GM18499 (cell line): ENCODE measurements around the gene PHF12.

ENCODE experiments used
- ATAC-seq: cut with Tn5 transposase; IDR thresholded peaks from one replicate; pipeline ENCODE4 v1.9.1; 2021; ENCODE audit warnings: moderate number of reproducible peaks; ENCODE audit not compliant: insufficient read depth, unreplicated experiment

Gene PHF12

GRCh38 chr17:28956861-28957260 is 5.5 kb upstream of the PHF12 start:
- ATAC-seq, result no peak

DNA sequence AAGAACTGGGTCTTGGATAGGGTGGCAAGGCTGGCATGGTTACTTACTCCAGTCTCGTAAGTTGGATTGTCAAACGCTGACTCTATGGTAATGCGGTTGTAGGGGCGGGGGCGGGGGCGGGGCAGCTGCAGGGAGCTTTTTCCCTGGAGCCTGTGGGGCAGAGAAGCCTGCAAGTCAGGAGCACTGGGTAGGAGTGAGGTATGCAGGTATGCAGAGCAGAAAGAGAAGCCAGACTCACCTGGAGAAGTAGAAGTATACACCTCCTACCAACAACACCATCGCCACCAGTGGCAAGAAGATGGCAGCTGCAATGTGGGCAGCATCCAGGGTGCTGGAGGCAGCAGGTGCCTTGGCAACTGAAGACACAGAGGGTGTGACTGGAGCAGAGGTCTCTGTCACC is 4.8 kb upstream of the PHF12 start:
- no peak for ATAC-seq

GRCh38 chr17:28955408-28955807 is 4.1 kb upstream of the PHF12 start:
- ATAC-seq, result no peak

- ATAC-seq, result no peak
These were observed 3.6 kb upstream of the PHF12 start for GRCh38 chr17:28954886-28955285.

DNA sequence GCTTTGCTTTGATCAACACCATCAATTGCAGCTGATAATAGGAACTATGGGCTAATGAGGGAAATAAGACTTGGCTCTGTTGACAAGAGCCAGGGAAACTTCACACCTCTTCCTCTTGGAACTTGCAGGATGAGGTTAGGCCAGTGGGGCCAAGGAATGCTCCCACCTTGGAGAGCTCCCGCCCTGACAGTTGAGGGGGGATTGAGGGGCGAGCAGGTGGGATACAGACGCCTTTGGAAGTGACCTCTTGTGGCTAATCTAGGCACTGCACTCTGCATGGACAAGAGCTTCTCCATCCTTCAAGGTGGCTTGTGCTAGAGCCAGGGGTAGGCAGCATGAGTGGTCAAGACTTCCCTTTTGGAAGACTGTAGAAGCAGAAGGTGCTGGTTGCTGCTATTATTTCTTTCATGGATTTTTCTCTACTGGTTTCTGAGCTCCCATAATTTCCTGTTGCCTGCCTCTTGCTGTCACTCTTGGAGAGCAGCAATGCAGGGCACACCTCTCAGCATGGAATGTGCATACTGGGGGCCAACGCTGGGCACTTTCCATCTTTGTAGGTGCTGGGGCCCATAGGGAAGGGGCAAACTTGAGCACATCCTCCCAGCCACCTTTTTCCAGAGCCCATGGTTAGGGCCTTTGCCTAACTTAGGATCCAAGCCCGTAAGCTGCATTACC is 2.3 kb upstream of the PHF12 start:
- ATAC-seq, result no peak

GRCh38 chr17:28951991-28952975 is 965 bp upstream of the PHF12 start:
- peak; percentile 38 for ATAC-seq

DNA sequence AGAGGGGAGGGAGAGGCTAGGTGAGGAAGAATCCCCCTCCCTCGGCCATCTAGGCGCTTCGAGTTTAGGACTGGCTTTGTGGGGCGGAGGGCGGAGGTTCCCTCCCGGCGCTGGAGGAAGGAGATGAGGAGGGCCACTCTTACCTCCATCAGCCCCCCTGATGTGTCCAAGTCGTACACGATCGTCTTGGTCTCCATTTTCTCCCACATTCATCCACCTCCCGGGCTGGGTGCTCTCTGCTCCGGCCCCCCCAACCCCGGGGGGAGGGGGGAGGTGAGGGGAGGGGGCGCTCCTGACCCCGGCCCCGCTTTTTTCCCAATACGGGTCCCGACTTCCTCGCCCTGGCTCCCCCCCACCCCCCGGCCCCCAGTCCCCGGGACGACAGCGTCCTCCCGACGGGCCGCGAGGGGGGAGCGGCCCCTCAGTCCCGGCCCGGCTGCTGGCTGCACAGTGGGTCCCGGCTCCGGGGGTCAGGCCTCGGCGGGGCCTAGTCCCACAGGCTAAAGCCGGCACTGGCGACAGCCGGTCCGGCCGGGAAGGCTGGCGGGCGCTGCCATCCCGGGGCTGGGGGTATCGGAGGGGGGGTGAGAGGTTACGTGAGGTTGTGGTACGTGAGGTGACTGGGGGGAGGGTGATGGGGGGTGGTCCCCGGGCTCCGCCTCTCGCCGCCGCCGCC is 428 bp downstream of the PHF12 start:
- ATAC-seq, result no peak

DNA sequence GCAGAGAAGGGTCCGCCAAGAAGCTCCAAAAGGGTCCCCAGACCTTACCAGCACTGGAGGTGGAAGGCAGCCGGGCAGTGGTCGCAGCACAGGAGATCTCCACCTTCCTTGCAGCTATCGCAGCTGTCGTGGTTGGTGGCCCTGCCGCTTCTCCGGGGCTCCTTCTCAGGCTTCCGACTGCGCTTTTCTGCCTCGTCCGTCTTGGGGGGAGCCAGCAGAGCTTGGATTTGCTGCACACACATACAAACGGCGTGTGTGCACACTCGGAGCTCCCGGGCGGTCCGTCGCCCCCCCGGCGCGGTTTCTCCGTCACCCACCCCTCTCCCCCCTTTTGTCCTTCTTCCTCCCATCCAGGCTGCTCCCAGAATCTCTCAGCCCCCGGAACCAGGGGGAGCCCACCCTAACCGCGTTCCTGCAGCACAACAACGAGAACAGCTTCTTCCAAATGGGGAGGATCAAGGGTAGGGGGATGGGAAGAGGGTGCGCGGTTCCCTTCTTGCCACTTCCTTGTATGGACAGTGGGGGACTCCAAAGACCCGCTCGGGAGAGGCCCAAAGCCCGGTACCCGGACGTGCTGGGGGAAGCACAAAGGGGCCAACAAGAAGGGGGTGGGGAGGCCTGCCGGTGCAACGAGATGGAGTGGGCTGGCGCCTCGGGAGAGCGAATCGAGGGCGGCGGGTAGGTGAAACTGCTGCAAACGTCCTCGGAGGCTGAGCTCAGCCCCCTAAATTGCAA is 1.1 kb downstream of the PHF12 start:
- no peak for ATAC-seq

DNA sequence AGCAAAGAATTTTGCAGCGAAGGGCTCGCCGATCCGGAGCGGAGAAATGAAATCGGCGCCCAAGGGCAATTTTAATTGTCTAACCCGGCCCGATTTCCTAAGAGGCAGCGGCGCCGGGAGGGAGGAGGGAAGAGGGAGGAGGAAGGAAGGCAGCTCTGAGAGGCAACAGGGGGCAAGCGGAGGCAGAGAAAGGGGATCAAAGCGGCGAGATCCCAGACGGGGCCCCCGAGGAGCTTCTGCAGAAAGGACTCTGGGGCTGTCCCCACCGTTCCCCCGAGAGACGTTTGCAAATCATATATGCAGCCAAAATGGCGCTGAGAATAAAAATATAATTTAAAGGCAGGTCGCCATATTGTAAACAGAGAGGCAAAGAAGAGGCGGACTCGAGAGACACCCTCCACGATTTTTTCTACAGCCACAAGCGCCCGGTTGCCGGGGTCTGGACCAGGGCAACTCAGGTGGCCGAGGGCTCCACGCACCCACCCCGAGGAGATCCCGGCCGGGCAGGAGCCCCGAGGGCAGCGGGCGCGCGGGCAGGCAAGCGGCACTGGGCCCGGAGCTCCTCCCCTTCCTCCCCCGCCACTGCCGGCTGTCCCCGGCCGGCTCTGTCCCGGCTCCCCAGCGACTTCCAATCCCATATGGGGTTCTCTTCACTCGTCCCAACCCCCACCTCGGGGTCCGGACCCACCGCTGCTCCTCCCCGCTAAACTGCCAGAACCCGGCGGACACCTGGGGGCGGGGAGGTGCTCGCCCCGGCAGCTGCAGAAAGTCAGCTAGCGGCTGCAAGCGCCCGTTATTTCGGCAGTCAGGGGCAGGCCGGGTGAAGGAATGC is 1.9 kb downstream of the PHF12 start:
- ATAC-seq, result no peak

GRCh38 chr17:28948873-28949184 is 2.5 kb downstream of the PHF12 start:
- ATAC-seq, result no peak

- ATAC-seq, result no peak
These were observed 3.0 kb downstream of the PHF12 start for GRCh38 chr17:28948342-28948741.

- no peak for ATAC-seq
These were observed 3.7 kb downstream of the PHF12 start for GRCh38 chr17:28947639-28948038.

- ATAC-seq, result no peak
These were observed 5.1 kb downstream of the PHF12 start for GRCh38 chr17:28946239-28946638.

DNA sequence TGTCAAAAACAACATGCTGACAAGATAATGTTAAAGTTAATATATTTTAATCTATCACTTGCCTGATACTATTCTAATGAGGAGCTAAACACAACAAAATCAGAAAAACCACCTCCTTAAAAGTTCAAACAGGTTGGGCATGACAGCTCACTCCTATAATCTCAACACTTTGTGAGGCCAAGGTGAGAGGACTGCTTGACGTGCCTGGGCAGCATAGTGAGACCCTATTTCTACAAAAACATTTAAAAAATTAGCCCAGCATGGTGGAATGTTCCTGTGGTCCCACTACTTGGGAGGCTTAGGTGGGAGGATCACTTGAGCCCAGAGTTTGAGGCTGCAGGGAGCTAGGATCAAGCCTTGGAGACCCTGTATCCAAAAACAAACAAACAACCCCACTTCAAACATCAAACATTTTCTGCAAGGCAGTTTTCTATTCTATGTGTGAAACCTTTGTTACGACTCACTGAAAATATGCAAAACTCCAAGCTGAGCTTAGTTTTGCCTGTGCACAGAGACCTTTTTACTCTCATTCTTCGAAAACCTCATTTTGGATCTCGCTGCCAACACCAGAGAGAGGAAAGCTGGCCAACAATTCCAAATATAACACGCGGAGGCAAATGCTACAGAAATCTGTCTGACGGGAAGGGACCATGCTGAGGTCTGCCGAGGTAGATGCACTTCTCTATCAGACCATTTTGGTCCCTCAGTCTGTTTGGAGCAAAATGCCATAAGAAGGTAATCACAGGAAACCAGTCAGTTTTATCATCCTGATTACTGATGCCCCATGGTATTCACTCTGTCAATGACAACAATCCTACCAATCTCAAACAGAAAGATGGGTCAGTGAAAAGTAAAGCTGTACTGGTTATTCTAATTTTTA is 6.2 kb downstream of the PHF12 start:
- ATAC-seq, result no peak

DNA sequence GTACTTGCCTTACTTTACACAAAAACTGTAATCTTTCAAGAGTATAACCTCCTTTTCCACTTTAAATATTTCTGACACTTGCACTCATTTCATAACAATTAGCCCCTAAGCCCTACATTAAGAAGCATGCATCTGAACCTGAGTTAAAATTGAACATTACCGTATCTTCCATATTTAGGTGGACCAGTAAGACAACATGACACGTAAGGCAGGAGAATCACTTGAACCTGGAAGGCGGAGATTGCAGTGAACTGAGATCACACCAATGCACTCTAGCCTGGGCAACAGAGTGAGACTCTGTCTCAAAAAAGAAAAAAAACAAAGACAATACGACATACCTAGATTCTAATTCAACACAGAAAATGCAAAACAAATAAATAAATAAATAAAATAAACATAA is 7.0 kb downstream of the PHF12 start:
- no peak for ATAC-seq

GRCh38 chr17:28942925-28943324 is 8.4 kb downstream of the PHF12 start:
- no peak for ATAC-seq

GRCh38 chr17:28941251-28941650 is 10.1 kb downstream of the PHF12 start:
- ATAC-seq, result no peak

DNA sequence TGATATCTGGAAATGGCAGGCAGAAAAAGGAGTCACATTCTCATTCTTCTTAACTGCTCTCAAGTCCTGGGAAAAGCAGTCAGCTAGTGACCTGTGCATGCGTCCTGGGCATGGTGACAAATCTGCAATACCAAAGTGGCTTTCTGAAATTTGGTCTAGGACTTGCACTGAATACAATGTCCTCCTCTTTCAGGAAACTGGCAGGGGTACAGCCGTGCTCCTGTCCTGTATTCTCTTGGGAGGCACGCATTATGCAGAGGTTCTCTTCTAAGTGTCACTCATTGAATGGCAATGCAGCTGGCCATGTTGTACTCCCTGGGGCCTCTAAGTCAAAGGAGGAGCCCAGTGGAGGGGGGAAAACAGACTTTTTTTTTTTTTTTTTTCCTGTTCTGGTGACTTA is 10.6 kb downstream of the PHF12 start:
- ATAC-seq, result no peak

GRCh38 chr17:28940142-28940541 is 11.2 kb downstream of the PHF12 start:
- ATAC-seq, result no peak
